HK-2 (cell line): ENCODE measurements around the gene KIAA1217.

Experiments used
- DNase-seq: peaks from one replicate; pipeline ENCODE4 v3.0.0-alpha.2; 2018; ENCODE audit not compliant: unreplicated experiment

Gene KIAA1217

GRCh38 chr10:24208661-24209431 is at the start of gene KIAA1217:
Gene KIAA1217 (plus strand): TSS chr10:24209138. CDS start chr10:24209194, 56 bp downstream.
- peak; percentile 2 for DNase-seq

GRCh38 chr10:24162206-24162985 is 46.5 kb upstream of the KIAA1217 start:
- no peak for DNase-seq

- no peak for DNase-seq
Observed at GRCh38 chr10:24163485-24163884, 45.5 kb upstream of the KIAA1217 start.

- no peak for DNase-seq
Observed at GRCh38 chr10:24168258-24169170, 40.4 kb upstream of the KIAA1217 start.

GRCh38 chr10:24170199-24170598 is 38.7 kb upstream of the KIAA1217 start:
- DNase-seq: no peak

GRCh38 chr10:24172909-24173308 is 36.0 kb upstream of the KIAA1217 start:
- DNase-seq: no peak

DNA sequence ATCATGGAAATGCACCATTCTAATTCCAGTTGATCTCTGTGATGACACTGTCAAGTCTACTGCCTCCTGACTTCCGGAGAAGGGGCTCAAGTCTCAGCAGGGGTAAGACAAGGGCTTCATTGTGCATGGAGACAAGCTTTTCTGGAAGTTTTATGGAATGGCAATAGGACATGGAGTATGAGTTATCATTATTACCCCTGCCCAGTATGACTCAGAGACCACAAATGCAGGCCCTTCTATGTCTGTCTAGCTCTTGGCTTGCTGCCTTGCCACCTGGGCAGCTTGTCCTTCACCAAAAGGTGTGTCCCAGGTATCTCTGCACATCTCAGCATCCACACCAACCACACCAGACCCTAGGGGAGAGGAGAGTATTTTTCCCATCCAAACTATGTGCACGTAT is 34.9 kb upstream of the KIAA1217 start:
- no peak for DNase-seq

- DNase-seq: no peak
Observed at GRCh38 chr10:24176658-24177057, 32.3 kb upstream of the KIAA1217 start.

DNA sequence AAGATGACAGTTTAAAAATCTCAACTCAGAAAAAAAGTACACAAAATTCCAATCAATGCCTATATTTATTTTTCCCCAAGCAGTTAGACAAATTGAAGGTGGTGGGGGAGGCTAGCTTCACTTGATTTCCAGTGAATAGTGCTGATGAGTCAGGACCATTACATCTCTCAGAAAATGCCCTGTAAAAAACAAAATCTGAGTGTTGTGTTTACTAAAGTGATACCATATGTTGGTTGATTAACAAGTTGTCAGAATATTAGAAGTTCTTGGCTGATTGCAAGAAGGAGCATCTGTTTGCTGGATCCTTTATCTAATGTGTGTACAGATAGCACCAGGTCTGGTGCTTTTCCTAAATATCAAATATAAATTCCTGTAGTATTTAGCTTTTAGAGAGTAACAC is 31.3 kb upstream of the KIAA1217 start:
- no peak for DNase-seq

GRCh38 chr10:24180891-24181290 is 28.0 kb upstream of the KIAA1217 start:
- DNase-seq: no peak

- no peak for DNase-seq
Observed at GRCh38 chr10:24184455-24184854, 24.5 kb upstream of the KIAA1217 start.

GRCh38 chr10:24193330-24193729 is 15.6 kb upstream of the KIAA1217 start:
- DNase-seq: no peak

GRCh38 chr10:24197263-24197662 is 11.7 kb upstream of the KIAA1217 start:
- DNase-seq: no peak

GRCh38 chr10:24201503-24202180 is 7.3 kb upstream of the KIAA1217 start:
- DNase-seq: no peak

DNA sequence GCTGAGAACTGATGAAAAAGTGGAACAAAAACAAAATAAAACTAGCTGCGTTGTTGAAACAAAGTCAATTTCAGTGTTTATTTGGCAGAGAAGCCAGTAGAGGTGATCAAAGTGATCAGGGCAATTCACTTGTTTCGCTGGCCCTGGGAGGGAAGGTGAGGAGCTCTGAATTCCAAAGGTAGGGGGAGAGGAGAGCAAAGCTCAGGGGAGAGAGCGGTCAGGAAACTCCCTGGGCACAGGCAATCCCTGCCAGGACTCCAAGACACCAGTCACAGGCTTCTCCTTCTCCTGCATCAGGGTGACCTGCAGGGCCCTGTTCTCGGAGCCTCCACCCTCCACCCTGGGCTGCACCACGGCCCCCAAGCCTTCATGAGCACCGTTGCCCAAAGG is 6.8 kb upstream of the KIAA1217 start:
- DNase-seq: no peak

DNA sequence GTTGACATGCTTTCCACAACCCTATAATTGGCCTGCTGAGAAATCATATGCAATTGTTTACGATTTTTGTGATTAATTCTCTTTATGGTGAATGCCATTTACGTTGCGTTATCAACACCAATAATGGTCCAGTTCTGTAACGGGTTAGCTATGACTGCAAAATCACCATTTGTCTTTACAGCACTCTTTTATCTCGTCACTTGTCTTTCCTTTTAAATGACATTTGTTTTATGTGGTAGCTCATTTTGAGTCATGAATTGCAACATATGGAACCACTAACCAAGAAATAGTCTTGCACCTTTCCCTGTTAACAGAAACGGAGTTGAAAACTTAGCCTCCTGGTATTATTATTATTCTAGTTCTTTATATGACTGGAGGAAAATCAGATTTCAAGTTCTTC is 3.1 kb upstream of the KIAA1217 start:
- DNase-seq: no peak

DNA sequence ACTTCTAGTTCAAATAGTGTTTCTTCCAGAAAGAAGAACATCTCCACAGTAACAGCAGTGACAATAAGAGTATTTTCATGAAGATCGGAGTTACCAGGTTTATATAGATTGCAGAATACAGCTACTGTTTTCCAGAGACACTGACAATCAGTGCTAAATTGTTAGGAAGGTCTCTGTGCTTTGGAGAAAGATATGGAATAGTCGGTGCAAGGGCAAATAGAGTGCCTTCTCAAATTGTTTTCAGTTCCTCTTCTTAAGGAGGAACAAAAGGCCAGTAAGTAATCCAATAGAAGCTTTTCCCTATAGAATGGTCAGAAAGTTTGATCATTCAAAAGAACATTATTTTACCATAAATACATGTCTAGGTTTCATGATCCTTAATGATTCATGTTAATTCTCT is 2.6 kb upstream of the KIAA1217 start:
- no peak for DNase-seq

- DNase-seq: no peak
Observed at GRCh38 chr10:24206926-24207325, 2.0 kb upstream of the KIAA1217 start.

DNA sequence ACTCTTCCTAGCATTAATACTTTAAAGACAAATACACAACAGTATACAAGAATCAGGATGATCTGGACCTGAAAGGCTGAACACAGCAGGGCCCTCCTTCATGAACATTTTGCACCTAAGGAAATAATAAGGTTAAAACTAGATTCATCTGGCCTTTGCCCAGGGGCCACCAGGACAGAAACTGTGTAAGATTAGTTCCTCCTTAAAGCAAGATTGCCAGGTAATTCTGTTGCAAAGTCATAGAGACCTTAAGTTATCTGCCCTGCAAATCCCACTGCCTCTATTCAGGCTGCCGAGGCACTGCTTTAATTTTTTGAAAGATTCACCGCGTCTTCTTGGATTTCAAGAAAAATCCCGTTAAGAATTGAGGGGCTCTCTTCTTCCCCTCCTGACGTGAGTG is 1.6 kb upstream of the KIAA1217 start:
- DNase-seq: no peak

DNA sequence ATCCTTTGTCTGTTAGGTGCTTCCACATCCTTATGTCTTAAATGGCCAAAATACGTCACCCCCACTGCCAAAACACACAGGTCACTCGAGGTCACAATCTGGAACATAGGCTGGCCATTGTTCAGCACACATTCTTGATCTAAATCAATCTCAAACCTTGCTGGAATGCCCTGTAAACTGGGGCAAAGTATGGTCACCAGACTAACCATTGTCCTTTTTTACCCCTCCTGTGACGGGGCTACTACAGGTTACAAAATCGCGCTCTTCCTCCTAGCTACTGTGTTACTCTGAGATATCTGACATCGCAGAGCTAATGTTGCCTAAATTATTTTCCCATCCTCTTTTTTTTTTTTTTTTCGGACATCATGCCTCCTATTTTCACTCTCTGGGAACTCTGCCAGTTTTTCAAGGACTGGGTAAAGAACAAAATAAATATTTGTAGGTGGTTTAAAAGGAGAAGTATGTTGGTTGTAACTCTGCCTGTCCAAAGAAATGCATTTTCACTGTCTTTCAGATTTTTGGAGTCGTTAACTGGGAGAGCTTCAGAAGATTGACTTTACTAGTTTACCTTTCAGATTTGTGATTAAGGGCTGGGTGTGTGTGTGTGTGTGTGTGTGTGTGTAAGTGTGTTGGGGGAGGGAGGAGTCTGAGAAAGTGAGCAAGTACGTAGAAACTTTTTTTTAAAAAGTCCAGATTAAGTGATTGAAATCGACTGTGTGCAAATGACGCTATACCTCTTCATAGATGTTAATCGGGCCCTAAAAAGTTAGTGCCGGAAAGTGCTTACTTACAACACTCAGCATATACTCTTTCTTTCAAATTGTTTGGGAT is 942 bp upstream of the KIAA1217 start:
- DNase-seq: no peak

- DNase-seq: peak; percentile 7
Observed at GRCh38 chr10:24209432-24209771, 464 bp downstream of the KIAA1217 start.
